Activated CD4-positive, alpha-beta T cell treated with anti-CD3 and anti-CD28 coated beads for 48 hours (primary cell): ENCODE measurements around the gene PSMD11.

Source experiments
- DNase-seq: peaks from one replicate; pipeline ENCODE4 v3.0.0-alpha.2; 2020

PSMD11 gene

DNA sequence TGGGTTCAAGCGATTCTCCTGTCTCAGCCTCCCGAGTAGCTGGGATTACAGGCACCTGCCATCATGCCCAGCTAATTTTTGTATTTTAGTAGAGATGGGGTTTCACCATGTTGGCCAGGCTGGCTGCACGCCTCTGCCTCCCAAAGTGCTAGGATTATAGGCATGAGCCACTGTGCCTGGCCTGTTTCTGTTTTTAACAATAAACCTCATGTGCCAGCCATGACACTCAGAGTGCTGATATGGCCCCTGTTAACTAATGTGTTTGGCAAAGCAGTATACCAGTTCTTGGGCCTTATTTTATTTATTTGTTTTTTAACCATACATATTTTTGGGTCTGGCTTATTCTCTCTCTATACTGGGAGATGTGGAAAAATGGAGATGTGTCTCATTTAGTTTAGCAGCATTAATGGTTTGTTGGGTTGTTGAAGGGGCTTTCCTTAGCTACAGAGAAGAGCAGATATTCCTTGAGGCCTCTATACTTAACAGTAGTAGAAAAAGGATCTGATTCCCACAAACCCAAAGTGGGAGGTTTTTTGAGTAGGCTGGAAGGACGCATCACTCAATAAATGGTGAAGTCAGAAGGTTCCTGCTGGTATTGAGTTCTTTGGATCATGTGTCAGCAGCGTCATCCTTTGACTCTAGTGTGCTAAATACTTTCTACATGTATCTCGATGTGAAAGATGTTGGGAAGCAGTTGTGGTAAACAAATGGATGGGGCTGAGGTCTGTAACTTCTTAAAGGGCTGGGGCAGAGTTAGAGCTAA, 26.3 kb downstream of the PSMD11 start:
- no peak for DNase-seq

DNA sequence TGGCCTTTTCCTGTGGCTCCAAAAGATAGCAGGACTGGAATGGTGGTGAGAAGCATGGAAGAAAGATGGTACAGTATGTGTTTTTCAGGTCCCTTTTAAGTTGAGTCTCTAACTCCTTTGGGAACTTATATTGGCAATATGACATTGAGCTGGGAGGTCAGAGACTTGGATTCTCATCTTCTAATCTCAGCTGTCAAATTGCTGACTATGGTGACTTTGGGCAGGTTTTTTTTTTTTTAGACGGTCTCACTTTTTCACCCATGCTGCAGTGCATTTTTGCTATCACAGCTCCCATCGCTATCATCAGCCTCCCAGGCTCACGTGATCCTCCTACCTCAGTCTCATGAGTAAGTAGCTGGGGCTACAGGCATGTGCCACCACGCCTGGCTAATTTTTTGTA, 27.3 kb downstream of the PSMD11 start:
- no peak for DNase-seq

DNA sequence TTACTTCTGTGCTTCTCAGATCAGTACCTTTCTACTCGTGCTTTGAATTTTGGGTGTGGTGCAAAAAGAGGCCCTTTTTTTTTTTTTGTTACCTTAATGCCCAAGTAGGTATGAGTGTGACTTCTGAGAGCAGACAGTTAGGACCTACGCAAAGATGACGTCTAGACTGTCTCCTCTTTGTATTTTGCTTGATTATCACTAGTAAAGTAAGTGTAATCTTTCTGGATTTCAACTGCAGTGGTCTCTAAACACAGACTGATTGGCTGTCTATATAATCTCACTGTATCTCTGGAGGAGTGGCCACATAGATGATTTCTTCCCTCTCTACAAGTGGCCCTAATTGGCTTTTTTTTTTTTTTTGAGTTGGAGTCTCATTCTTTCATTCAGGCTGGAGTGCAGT, 30.9 kb downstream of the PSMD11 start:
- no peak for DNase-seq

DNA sequence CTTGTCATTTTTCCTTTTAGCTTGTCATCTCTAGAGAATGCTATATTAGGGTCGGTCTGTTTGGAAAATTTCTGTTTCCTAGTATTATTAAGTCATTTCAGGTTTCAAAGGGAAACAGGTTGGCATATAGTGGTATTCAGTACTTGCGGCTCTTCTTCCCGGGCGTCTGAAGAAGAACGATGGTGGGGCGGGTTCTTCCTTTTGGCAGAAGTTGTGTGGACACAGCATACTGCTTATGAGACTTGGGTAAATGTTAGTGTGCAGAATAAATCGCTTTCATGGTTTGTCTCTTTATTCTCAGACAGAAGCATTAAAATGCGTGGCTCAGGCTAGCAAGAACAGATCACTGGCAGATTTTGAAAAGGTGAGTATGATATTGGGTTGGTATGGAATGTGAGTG, 32.9 kb downstream of the PSMD11 start:
- DNase-seq: no peak

DNA sequence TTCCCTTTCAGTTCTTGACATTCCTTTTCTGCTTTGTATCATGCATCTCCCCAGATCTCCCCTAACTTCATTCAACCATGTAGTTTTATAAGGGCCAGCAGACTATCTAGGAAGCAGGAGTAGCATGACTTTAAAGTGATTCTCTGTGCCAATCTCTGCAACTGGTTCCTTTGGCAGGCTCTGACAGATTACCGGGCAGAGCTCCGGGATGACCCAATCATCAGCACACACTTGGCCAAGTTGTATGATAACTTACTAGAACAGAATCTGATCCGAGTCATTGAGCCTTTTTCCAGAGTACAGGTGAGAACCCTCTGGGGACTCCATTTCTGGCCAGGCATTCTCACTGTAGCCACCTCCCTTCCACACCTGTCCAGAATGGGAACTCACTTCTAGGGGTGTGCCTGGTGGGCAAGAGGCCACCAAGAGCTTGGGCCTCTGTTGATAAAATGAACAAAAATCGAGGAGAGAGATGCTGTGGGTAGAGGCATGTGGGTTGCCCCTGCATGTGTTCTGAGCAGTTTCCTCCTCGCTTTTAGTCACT, 34.8 kb downstream of the PSMD11 start:
- DNase-seq: no peak

DNA sequence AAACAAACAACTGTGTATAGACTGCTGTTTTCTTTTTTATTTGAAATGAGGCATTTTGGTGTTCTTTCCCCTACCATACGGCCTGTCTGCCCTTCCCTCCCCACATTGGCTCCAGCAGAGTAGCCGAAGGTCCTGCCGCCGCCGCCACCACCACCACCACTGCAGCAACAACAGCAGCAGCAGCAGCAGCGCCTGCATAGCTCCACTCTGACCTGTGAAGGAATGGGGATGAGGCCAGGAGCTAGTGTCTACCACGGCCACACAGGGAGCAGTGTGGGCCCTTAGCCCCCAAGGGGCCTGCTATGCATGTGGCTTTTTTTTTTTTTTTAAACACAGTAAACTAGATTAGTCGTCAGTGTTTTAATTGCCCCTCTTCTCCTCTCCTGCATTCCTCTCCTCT, 36.9 kb downstream of the PSMD11 start:
- DNase-seq: no peak

DNA sequence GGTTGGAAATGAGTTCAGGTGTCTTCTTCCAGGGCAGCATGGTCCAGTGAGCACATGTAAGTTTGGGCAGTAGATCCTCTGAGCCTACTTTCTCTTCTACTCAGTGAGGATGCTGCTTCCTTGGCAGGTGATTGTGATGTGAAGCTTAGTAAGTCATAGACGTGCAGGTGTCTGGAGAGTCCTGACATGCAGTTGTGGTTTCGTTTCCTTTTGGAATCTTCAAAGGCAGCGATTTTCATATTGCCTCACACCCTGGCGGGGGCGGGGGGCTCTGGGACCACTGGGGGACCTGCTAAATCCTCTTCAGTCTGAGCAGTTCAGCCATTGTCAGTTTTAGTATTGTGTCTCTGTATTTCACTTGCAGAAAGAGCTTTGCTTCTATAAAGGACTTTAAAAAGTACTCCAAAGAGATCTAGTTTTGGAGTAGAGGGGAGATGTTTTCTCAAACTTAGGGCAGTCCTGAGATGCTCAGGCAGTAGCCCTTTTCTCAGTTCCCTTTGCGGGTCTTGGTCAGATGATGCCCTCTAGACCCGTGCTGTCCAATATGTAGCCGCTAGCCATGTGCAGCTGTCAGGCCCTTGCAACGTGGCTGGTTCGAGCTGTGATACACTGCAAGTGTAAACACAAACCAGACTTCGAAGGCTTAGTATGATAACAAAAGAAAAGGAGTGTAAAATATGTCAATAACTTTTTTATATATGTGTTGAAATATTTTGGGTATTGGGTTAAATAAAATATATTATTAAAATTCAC, 38.4 kb downstream of the PSMD11 start:
- DNase-seq: no peak

DNA sequence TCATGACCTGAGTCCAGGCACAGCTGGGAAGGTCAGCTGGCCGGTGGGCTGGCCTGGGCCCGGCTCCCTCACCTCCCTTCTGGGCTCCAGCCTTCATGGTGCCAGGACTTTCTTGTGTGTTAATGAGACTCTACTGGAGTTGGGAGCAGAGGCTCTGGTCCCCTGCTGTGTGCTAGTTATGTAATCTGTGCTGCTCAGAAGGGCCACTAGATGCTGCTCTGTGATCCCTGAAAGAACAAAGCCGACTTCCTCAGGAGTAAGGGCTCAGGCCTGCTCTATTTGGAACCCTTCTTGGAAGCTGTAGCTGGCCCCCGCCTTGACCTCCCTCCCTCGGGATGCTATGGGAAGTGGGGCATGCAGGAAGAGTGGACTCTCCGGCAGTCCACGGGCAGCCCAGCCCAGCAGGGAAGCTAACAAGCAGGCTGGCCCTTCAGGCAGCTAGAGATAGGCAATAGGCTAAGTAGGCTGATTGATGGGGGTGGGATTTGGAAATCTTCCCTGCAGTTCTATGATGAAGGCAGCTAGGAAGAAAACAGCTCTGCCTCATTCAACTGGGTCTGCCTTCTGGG, 39.2 kb downstream of the PSMD11 start:
- no peak for DNase-seq

DNA sequence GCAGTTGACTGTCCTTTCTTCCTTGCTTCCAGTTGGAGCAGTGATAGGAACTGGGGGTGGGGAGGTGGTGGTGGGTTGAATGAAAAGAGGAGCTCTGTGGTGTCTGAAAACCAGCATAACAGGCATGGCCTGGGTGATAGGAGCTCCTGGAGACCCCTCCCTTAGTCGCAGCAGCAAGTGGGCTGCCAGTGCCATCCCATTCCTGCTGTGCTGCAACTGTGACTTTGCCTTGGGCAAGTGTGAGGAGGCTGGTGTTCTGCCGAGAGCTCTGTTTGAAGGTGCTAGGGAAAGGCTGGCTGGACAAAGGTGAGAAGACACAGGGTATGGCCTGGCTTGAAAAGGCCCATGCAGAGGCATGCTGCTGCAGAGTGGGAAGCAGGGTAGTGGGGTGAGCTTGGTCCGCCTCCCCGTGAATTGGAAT, 39.7 kb downstream of the PSMD11 start:
- DNase-seq: no peak

DNA sequence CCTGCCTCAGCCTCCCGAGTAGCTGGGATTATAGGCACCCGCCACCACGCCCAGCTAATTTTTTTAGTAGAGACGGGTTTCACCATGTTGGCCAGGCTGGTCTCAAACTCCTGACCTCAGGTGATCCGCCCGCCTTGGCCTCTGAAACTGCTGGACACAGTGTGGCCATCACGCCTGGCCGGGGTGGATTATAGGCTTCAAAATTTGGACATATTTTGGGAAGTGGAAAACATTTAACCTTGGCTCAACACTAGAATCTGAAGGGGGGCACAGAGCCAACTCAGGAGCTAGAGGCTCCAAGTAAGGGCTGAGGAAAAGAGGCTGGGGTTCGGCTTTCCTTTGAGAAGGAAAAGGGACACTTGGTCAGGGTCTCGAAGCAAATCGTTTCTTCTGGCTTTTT, 40.3 kb downstream of the PSMD11 start:
- no peak for DNase-seq

DNA sequence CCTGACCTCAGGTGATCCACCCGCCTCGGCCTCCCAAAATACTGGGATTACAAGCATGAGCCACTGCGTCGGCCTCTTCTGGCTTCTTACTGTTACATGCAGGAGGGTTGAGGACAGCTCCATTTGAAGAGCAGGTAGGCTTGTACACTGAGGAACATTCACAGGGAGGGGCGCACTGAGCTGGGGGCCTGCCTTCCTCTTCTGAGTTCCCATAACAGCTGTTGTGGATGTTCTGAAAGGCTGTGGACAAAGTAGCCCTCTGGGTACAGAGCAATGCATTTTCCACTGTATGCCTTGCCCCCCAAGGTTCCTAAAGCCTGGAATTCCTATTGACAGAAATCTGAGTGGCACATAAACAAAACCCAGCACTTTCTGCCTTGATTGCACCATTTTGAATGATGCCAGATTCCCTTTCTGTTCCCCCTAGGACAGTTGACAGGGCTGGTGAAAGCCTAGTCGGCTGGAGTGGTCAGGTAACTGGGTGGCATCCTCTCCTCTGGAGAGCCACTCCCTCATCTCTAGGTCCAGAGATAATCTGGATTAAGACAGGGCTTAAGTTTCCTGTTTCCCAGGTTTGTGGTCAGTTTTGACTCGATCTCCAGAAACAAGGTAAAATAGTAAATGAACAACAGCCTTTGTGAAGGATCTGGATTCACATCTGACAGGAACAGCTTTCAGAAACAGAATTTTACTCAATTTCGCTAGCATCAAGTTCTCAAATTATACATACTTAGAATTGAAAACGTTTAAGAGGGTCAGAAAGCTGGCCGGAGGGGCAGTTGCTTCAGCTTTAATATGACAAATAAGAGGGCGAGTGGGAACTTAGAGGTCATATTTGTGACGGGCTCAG, 41.2 kb downstream of the PSMD11 start:
- no peak for DNase-seq

DNA sequence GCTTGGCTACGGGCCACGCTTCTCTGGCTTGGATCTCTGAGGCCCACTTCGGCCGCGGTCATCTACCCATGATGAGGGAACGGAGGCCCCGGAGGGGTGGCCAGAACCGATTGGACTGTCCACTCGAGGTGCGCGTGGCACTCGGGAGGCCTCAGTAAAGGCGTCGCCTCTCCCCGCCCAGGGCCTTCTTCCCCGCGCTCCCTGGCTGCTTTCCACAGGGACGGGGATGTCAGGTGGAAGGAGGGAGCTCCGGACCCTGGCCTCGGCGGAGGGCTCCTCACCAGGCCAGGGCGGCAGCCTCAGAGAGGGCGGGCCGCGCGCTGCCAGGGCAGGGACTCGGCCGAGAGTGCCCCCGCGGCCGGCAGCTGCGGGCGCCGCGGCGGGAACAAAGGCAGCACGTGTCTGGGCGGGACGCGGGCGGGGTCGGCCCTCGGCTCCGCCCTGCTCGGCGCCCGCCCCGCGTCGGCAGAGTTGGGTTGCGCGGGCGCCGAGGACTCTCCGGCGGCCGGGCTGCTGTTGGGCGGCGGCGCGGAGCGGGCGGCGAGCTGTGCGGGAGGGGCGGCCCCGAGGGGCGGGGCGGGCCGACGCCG, 41.9 kb downstream of the PSMD11 start:
- DNase-seq: peak; percentile 75

DNA sequence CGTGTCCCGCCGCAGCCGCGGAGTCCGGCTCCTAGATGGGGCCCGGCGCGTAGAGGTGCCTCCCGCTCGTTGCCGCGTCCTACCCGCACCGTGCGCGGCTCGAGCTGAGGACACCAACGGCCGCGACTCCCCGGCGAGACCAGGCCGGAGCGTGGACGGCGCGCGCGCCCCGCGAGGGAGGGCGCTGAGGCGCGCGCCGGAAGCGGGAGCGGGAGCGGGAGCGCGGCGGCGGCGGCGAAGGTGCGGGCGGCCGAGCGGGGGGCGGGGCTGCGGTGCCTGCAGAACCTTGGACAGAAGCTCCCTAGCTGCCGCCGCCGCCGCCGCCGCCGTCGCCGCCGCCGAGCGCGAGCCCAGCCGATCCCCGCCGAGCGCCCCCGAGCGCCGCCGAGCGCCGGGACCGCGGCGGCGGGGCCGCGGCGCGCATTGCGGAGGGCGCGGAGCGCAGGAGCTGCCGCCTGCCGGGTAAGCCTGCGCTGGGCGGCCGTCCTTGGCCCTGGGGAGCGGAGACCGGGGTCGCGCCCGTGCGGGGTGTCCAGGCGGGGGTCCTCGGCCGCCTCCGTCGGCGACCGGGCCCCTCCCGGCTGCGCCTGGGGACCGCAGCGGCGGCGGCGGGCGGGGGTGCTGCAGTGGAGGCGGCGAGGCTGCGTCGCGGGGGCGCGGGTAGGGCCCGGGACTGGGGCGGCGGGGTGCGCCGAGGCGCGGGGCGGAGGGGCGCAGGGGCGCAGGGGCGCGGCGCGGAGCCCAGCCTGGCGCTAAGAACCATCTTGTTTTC, 42.6 kb downstream of the PSMD11 start, which contains the start of gene CDK5R1:
Gene CDK5R1 (plus strand): TSS at position 293 of the 772 bp plus-strand sequence. CDS start 628 bp downstream, outside the sequence.
- DNase-seq: peak; percentile 80

DNA sequence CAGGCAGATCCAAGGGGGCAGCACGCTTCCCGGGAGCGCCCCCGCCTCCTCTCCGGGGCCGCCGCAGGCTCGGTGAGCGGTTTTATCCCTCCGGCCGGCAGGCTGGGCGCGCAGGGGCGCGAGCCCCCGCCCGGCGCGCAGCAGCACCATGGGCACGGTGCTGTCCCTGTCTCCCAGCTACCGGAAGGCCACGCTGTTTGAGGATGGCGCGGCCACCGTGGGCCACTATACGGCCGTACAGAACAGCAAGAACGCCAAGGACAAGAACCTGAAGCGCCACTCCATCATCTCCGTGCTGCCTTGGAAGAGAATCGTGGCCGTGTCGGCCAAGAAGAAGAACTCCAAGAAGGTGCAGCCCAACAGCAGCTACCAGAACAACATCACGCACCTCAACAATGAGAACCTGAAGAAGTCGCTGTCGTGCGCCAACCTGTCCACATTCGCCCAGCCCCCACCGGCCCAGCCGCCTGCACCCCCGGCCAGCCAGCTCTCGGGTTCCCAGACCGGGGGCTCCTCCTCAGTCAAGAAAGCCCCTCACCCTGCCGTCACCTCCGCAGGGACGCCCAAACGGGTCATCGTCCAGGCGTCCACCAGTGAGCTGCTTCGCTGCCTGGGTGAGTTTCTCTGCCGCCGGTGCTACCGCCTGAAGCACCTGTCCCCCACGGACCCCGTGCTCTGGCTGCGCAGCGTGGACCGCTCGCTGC, 43.3 kb downstream of the PSMD11 start:
- DNase-seq: peak; percentile 49

DNA sequence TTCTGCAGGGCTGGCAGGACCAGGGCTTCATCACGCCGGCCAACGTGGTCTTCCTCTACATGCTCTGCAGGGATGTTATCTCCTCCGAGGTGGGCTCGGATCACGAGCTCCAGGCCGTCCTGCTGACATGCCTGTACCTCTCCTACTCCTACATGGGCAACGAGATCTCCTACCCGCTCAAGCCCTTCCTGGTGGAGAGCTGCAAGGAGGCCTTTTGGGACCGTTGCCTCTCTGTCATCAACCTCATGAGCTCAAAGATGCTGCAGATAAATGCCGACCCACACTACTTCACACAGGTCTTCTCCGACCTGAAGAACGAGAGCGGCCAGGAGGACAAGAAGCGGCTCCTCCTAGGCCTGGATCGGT, 43.9 kb downstream of the PSMD11 start:
- DNase-seq: no peak

DNA sequence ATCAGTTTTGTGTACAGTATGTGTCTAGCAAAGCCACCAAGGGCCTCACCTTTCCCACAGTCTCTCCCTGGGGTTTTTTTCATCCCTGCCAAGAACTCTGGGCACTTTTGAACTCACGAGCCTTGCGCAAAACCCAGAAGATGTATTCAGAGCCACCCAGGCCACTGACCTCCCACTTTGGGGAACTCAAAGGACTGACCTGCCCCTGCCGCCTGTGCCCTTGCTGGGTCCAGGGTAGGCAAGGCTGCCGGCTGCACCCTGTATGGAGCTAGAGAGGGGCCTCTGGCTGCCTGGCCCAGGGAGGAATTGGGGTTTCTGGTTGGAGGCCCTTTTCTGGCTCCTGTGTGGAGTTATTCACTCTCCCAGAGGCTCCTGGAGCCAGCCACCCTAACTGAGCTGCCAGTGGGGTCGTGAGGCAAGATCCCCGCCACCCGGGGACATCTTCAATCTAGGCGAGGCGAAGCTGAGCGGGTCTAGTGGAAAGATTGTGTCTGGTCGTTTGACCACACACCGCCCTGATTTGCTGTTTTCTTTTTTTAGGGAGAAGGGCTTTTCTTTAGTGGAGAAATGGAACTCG, 44.4 kb downstream of the PSMD11 start:
- no peak for DNase-seq

DNA sequence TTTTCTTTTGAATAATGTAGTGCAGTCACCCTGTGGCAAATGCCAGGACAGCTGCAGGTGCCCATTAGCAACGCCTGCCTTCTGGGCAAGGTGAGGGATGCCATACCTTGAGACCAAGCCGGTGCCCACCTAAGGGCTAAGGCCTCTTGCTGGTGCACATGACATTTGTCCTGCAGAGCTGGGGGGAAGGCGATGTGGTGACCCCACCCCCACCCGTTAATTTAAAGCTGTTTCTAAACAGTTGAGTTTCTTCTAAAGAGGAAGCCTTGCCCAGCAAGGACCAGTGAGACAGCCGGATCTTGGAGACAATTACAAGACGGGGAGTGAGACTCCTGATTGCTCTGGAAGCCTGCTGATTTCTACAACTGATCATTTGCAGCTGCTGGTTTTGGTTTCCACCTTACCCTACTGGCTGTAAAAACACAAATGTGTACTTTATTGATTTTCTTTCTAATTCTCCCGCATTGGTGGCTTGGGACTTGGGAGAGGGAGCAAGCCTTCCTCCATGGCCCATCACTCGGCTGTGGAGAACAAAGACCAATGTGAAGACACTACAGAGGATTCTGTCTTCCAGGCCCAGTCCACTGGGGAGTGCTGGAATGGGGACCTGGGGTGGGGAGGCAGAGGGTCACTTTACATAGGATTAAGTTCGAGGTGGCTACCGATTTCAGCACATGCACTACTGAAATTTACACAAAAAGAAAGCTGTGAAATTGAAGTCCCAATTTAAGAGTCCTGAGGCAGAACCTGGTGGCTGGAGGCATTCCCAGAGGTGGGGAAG, 45.2 kb downstream of the PSMD11 start:
- DNase-seq: no peak

DNA sequence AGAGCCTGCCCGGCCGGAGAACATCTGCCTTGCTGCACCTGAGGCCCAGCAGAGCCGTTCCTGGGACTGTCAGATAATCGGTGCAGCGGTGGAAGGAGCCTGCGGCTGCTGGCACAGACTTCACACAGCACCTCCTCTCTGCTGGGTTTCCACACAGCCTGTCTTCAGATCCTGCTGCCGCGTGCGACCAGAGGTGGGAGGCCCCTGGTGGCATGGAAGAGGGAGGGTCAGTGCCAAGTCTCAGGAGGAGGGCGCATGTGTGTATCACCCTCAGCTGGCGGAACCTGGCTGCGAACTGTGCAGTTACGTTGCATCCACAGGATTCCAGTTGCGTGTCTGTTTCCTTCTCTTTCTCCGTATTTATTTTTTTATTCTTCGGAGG, 45.8 kb downstream of the PSMD11 start:
- DNase-seq: peak; percentile 41

DNA sequence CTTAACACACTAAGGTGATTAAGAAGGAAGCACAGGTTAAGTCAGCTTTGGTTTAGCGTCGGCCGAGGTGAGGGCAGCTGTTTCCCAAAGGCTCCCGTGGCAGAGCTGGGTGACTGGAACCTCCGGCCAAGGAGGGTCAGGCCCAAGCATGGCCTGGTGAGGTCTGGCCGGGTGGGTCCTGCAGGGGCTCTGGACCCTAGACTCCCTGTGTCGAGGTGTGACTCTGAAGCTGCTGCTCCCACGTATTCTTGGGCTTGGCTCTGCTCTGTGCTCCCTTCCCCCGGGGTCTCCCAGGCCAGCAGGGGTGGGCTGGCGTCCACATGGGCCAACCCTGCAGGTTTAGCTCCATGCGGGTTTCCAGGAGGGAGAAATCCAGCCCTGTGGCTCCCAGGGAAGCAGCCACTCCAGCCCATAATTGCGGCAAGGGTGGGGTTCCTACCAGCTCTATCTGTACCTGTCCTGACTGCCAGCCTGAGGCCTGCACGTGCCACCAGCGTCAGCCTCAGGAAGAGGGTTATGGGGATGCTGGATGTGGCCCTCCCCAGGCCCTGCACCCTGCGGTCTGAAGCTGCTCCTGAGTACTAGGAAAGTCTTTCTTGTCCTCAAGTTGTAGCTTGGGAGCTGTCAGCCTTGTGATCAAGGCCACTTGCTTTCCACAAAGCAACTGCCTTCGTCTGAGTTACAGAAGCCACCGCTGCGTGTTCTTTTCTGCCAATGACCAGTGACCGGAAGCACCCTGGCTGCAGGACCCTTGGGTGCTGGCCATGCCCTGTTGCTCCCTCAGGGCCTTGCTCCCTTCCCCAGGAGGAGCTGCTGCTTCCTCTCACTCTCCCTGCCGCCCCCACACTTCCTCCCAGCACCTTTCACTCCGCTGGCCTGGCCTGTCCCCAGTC, 47.3 kb downstream of the PSMD11 start:
- peak; percentile 59 for DNase-seq
